ENCODE data around the gene CSAG2.
"Not testable (repeated sequence)": the region's sequence is repeated elsewhere in the genome, so short reads cannot be mapped to it uniquely, and the experiment has no call there.

CSAG2 gene, protein sequence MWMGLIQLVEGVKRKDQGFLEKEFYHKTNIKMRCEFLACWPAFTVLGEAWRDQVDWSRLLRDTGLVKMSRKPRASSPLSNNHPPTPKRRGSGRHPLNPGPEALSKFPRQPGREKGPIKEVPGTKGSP

DNA sequence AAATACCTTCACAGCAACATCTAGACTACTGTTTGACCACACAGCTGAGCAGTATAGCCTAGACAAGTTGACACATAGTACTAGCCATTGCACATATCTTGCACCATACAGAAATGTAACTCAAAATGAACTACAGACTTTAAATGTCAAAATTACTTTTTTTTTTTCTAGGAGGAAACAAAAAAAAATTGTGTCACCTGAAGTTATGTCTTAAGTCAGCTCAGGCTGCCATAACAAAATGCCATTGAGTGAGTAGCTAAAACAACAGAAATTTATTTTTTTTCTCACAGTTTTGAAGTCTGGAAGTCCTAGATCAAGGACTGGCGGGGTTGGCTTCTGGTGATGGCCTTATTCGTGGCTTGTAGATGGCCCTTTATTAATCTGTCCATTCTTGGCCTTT, at the start of gene CSAG2:
Gene CSAG2 (minus strand): TSS at position 101 of the 400 bp plus-strand sequence. CDS start 161 bp downstream, outside the sequence.
- not testable (repeated sequence) for DNase-seq

DNA sequence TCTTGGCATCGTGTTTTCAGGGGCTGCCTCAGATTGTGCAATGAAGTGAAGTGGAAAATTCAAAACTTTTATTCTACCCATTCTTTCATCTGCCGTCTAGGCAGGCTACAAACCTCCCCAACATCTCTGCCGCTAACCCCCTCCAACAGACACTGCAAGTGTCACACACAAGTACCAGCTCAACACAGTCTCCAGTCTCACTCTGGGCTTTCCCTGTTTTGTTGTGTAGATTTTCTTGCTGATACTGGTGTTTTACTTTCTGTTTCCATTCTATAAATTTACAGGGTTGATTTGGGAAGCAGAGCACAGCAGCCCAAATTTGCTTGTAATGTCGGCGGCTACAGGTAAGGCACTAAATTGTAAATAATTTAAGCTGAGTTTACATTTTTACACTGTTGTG, 45.8 kb upstream of the CSAG2 start:
- not testable (repeated sequence) for DNase-seq

DNA sequence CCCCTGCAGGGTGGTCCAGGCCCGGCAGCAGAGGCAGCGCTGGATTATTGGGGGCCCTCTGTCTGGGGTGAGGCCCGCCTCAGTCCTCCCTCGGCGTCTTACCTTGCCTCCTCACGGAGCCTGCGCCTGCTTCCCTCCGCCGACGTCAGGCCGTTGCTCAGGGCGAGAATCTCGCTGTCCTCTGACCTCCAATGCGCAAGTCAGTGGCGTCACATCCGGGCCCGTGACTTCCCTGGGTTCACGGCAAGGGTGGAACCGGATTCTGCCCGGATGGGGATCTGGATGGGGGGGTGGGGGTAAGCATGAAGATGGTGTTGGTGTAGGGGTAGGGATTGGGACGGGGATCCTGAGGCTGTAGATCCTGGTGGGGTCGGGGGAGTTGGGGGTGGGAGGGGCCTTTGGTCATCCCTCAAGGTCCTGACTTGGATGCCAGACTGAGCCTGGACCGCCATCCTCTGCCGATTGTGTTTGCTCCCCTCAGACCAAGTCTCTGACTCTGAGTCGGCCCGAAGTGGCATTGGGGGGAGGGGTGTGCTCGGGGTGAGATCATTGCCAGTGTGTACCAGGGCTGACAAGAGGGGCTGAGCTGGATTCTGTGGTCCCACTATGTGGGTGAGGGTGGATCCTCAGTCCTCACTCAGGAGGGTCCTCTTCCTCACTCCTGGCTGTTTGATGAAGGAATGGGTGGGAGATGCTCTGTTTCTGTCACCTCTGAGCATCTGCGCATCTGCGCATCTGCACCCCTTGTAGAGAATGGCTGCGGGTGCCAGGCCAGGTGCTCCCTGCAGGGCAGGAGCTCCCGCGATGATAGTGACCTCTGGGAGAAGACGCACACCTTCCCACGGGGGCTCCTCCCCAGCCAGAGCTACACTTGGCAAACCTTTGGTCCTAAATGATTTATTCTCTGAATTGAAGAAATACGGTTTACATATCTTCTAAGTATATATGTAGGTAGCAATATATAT, 44.9 kb upstream of the CSAG2 start, which contains the start of gene MAGEA2:
Gene MAGEA2 (minus strand): TSS at position 157 of the 965 bp plus-strand sequence. CDS start 2,479 bp downstream, outside the sequence.
- DNase-seq, result not testable (repeated sequence)

DNA sequence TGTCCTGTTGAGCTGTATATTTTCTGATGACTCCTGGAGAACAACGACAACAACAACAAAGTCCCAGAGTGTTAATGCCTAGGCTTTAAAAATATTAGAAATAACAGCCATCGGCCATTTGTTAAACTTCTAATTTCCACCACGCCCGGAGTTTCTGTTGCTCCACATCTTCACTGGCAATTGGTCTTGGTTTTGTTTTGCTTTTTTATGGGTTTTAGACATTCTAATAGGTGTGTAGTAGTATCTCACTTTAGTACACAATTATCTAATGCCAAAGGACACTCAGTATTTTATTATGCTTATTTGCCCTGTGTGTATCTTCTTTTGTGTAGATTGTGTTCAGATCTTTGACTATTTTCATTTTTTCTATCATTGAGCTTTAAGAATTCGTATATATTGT, 29.5 kb upstream of the CSAG2 start:
- no peak for DNase-seq

DNA sequence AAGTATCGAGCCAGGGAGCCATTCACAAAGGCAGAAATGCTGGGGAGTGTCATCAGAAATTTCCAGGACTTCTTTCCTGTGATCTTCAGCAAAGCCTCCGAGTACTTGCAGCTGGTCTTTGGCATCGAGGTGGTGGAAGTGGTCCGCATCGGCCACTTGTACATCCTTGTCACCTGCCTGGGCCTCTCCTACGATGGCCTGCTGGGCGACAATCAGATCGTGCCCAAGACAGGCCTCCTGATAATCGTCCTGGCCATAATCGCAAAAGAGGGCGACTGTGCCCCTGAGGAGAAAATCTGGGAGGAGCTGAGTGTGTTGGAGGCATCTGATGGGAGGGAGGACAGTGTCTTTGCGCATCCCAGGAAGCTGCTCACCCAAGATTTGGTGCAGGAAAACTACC, 27.5 kb upstream of the CSAG2 start:
- not testable (repeated sequence) for DNase-seq

GRCh38 chrX:152735860-152736511, 26.9 kb upstream of the CSAG2 start:
- DNase-seq, result no peak

GRCh38 chrX:152735101-152735500, 26.0 kb upstream of the CSAG2 start:
- no peak for DNase-seq

DNA sequence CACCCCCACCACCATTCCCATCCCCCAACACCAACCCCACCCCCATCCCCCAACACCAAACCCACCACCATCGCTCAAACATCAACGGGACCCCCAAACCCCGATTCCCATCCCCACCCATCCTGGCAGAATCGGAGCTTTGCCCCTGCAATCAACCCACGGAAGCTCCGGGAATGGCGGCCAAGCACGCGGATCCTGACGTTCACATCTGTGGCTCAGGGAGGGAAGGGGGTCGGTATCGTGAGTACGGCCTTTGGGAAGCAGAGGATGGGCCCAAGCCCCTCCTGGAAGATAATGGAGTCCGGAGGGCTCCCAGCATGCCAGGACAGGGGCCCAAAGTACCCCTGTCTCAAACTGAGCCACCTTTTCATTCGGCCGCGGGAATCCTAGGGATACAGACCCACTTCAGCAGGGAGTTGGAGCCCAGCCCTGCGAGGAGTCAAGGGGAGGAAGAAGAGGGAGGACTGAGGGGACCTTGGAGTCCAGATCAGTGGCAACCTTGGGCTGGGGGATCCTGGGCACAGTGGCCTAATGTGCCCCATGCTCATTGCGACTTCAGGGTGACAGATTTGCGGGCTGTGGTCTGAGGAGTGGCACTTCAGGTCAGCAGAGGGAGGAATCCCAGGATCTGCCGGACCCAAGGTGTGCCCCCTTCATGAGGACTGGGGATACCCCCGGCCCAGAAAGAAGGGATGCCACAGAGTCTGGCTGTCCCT, 25.2 kb upstream of the CSAG2 start:
- DNase-seq, result not testable (repeated sequence)

DNA sequence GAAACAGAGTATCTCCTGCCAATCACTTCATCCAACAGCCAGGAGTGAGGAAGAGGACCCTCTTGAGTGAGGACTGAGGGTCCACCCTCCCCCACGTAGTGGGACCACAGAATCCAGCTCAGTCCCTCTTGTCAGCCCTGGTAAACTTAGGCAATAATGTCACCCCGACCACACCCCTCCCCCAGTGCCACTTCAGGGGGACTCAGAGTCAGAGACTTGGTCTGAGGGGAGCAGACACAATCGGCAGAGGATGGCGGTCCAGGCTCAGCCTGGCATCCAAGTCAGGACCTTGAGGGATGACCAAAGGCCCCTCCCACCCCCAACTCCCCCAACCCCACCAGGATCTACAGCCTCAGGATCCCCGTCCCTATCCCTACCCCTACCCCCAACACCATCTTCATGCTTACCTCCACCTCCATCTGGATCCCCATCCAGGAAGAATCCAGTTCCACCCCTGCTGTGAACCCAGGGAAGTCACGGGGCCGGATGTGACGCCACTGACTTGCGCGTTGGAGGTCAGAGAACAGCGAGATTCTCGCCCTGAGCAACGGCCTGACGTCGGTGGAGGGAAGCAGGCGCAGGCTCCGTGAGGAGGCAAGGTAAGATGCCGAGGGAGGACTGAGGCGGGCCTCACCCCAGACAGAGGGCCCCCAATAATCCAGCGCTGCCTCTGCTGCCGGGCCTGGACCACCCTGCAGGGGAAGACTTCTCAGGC, 24.3 kb upstream of the CSAG2 start, which contains the start of the genes CSAG1 and MAGEA12:
Gene CSAG1 (minus strand): TSS at position 461 of the 715 bp plus-strand sequence. CDS start 1,261 bp downstream, outside the sequence.
Gene MAGEA12 (plus strand): TSS at position 497 of the 715 bp plus-strand sequence. CDS start 2,405 bp downstream, outside the sequence.
- DNase-seq, result no peak

DNA sequence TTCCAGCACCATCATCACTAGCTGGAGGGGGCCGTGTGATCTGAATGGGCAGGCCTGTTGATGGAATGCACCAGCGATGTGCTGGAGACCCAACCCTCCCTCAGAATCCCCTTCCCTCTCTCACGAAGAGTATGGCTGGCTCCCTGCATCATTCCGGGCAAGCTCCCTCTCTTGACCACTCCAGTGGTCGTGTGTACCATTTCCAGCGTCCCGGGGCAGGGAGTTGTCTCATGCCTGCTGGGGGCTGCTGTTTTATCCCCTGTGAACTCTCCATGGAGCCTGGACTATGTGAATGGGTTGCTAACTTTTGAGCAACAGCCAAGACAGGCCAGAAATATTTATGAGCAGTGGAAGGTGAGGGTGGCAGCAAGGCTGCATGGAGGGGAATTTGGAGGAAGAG, 16.3 kb upstream of the CSAG2 start:
- DNase-seq, result no peak

DNA sequence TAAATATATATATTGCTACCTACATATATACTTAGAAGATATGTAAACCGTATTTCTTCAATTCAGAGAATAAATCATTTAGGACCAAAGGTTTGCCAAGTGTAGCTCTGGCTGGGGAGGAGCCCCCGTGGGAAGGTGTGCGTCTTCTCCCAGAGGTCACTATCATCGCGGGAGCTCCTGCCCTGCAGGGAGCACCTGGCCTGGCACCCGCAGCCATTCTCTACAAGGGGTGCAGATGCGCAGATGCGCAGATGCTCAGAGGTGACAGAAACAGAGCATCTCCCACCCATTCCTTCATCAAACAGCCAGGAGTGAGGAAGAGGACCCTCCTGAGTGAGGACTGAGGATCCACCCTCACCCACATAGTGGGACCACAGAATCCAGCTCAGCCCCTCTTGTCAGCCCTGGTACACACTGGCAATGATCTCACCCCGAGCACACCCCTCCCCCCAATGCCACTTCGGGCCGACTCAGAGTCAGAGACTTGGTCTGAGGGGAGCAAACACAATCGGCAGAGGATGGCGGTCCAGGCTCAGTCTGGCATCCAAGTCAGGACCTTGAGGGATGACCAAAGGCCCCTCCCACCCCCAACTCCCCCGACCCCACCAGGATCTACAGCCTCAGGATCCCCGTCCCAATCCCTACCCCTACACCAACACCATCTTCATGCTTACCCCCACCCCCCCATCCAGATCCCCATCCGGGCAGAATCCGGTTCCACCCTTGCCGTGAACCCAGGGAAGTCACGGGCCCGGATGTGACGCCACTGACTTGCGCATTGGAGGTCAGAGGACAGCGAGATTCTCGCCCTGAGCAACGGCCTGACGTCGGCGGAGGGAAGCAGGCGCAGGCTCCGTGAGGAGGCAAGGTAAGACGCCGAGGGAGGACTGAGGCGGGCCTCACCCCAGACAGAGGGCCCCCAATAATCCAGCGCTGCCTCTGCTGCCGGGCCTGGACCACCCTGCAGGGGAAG, 5.0 kb upstream of the CSAG2 start, which contains the start of gene MAGEA2B:
Gene MAGEA2B (plus strand): TSS at position 814 of the 973 bp plus-strand sequence. CDS start 2,479 bp downstream, outside the sequence.
- DNase-seq, result not testable (repeated sequence)

GRCh38 chrX:152713195-152713594, 4.1 kb upstream of the CSAG2 start:
- not testable (repeated sequence) for DNase-seq

GRCh38 chrX:152706500-152706899, 2.6 kb downstream of the CSAG2 start:
- DNase-seq, result not testable (repeated sequence)

GRCh38 chrX:152700390-152700789, 8.7 kb downstream of the CSAG2 start:
- not testable (repeated sequence) for DNase-seq

DNA sequence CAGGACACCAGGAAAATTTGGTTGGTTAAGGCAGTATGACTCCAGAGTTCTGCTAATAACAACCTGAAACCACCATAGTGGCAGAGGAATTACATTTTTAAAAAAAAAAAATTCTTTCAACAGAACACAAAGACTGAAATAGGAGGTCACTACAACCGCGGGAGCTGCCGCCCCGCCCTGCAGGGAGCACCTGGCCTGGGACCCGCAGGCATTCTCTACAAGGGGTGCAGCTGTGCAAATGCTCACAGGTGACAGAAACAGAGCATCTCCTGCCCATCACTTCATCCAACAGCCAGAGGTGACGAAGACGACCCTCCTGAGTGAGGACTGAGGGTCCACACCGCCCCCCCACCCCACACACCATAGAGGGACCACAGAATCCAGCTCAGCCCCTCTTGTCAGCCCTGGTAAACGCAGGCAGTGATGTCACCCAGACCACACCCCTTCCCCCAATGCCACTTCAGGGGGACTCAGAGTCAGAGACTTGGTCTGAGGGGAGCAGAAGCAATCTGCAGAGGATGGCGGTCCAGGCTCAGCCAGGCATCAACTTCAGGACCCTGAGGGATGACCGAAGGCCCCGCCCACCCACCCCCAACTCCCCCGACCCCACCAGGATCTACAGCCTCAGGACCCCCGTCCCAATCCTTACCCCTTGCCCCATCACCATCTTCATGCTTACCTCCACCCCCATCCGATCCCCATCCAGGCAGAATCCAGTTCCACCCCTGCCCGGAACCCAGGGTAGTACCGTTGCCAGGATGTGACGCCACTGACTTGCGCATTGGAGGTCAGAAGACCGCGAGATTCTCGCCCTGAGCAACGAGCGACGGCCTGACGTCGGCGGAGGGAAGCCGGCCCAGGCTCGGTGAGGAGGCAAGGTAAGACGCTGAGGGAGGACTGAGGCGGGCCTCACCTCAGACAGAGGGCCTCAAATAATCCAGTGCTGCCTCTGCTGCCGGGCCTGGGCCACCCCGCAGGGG, 10.8 kb downstream of the CSAG2 start, which contains the start of gene MAGEA3:
Gene MAGEA3 (plus strand): TSS at position 843 of the 980 bp plus-strand sequence. CDS start 2,039 bp downstream, outside the sequence.
- DNase-seq, result not testable (repeated sequence)

GRCh38 chrX:152681012-152681411, 28.1 kb downstream of the CSAG2 start:
- not testable (repeated sequence) for DNase-seq

DNA sequence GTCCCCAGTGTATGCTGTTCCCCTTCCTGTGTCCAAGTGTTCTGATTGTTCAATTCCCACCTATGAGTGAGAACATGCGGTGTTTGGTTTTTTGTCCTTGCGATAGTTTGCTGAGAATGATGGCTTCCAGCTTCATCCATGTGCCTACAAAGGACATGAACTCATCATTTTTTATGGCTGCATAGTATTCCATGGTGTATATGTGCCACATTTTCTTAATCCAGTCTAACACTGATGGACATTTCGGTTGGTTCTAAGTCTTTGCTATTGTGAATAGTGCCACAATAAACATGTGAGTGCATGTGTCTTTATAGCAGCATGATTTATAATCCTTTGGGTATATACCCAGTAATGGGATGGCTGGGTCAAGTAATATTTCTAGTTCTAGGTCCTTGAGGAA, 34.4 kb downstream of the CSAG2 start:
- not testable (repeated sequence) for DNase-seq

DNA sequence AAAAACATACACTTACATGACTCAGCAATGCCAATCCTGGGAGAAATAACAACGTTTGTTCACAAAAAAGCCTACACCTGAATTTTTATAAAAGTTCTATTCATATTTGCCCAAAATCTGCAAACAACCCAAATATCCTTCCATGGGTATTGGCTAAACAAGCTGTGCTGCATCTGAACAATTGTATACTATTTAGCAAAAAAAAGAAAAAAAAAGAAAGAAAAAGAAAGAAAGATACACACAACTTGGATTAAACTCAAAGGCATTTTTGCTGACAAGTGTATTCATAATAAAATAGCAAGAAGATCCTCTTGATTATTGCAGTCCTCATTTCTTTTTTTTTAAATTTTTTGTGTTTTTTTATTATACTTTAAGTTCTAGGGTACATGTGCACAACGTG, 34.9 kb downstream of the CSAG2 start:
- DNase-seq, result no peak

DNA sequence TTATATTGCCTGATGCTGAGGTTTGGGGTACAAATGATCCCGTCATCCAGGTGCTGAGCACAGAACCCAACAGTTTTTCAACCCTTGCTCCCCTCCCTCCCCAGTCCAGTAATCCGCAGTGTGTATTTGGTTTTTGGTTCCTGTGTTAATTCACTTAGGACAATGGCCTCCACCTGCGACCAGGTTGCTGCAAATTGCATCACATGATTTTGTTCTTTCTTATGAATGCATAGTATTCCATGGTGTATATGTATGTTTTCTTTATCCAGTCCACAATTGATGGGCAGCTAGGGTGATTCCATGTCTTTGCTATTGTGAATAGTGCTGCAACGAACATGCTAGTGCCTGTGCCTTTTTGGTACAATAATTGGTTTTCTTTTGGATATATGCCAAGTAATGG, 46.0 kb downstream of the CSAG2 start:
- no peak for DNase-seq

Measured in Kasumi-1 (cell line).